Smooth muscle cell (in vitro differentiated cells): Measurements from ENCODE around the gene PPME1. TPM values are rescaled to one million over a fixed set of nuclear protein-coding genes. Genes with fewer than 3 reads are reported as not detected.
A peak's percentile ranks its signal among the peaks of the same experiment; 100 is the strongest.

ENCODE experiments used
- DNase-seq: peaks from one replicate; lab custom pipeline; 2025; ENCODE audit not compliant: unreplicated experiment; lab: John Stamatoyannopoulos, UW
- H2AFZ ChIP-seq: fragments of 200-600 bp; sonication (generic); 2 replicates; pipeline ENCODE4 v1.6.0; 2016; ENCODE audit warnings: antibody characterized with exemption, low read depth, mild to moderate bottlenecking
- H3F3A ChIP-seq: fragments of 200-600 bp; sonication (generic); 2 replicates; pipeline ENCODE4 v1.6.0; 2017; ENCODE audit warnings: antibody characterized with exemption, low read depth
- H3K27ac ChIP-seq: fragments of 200-600 bp; sonication (generic); 2 replicates; pipeline ENCODE4 v1.5.1; 2016; ENCODE audit warnings: low read depth, mild to moderate bottlenecking
- H3K27me3 ChIP-seq: fragments of 200-600 bp; sonication (generic); 2 replicates; pipeline ENCODE4 v1.6.1; 2016; ENCODE audit warnings: low read depth, mild to moderate bottlenecking
- H3K36me3 ChIP-seq: fragments of 200-600 bp; sonication (generic); 2 replicates; pipeline ENCODE4 v1.5.1; 2016; ENCODE audit warnings: low read depth
- H3K4me1 ChIP-seq: fragments of 200-600 bp; sonication (generic); 2 replicates; pipeline ENCODE4 v1.5.1; 2016; ENCODE audit warnings: low read depth
- H3K4me2 ChIP-seq: fragments of 200-600 bp; sonication (generic); 2 replicates; pipeline ENCODE4 v1.6.0; 2016; ENCODE audit warnings: mild to moderate bottlenecking
- H3K4me3 ChIP-seq: fragments of 200-600 bp; sonication (generic); 2 replicates; pipeline ENCODE4 v1.5.1; 2016; ENCODE audit warnings: mild to moderate bottlenecking
- H3K79me2 ChIP-seq: fragments of 200-600 bp; sonication (generic); 2 replicates; pipeline ENCODE4 v1.6.0; 2016; ENCODE audit warnings: low read depth, mild to moderate bottlenecking
- H3K9ac ChIP-seq: fragments of 200-600 bp; sonication (generic); 2 replicates; pipeline ENCODE4 v1.6.0; 2016; ENCODE audit warnings: low read depth
- H3K9me3 ChIP-seq: fragments of 200-600 bp; sonication (generic); replicated peaks from 2 replicates; pipeline ENCODE4 v1.5.1; 2016; ENCODE audit warnings: low read depth
- H4K20me1 ChIP-seq: fragments of 200-600 bp; sonication (generic); 2 replicates; pipeline ENCODE4 v1.6.0; 2016; ENCODE audit warnings: low read depth
- CTCF ChIP-seq: fragments of 200-600 bp; sonication (generic); IDR thresholded peaks from 2 replicates; pipeline ENCODE4 v1.5.1; 2017; ENCODE audit warnings: borderline replicate concordance, mild to moderate bottlenecking, antibody characterized with exemption; ENCODE audit not compliant: insufficient read depth, poor library complexity, severe bottlenecking
- WGBS: methylation state at CpG from one replicate; pipeline ENCODE4 v1.1.7; 2016; ENCODE audit warnings: low lambda C conversion rate; 5-methylcytosine and 5-hydroxymethylcytosine counted together
- polyA plus RNA-seq: library from polyadenylated mRNA; unstranded; fragments of >200 nt; fragmentation: Nextera tagmentation; extraction: Ambion mirVana; gene quantifications from 2 replicates; pipeline ENCODE4 v1.2.1, GENCODE V29; 2016
- total RNA-seq: library from RNA; depleted of rRNA; stranded (reverse); fragments of >200 nt; gene quantifications from 2 replicates; pipeline ENCODE4 v1.2.3, GENCODE V29; 2014

The PPME1 gene
- total and polyA plus RNA-seq, 2 experiments from 2014 or later: 67.1 to 69.1 TPM

- H3K36me3 ChIP-seq: no peaks in the 10 kb centered on the region
- 16% methylated on average over 1 of the region's 1 CpG for WGBS
- peak overlapping the region; percentile 6 for H3K4me2 ChIP-seq
- no peaks in the 10 kb centered on the region for H4K20me1 ChIP-seq
- H3F3A ChIP-seq: peaks cover 12% of the 10 kb centered on the region
- no peak overlapping the region for H2AFZ ChIP-seq
- H3K27ac ChIP-seq: peak overlapping the region; percentile 95
- peak overlapping the region; percentile 63 for H3K9ac ChIP-seq
- no peaks in the 10 kb centered on the region for H3K27me3 ChIP-seq
- no peaks in the 10 kb centered on the region for H3K9me3 ChIP-seq
- H3K4me3 ChIP-seq: no peak overlapping the region
- no peaks in the 10 kb centered on the region for H3K79me2 ChIP-seq
- H3K4me1 ChIP-seq: peaks cover 7% of the 10 kb centered on the region
- no peak for TF ChIP-seq CTCF
- DNase-seq: no peak
These were observed 107.7 kb downstream of the PPME1 start for GRCh38 chr11:74278721-74279161.

- Histone ChIP-seq H4K20me1 (no peaks in the 10 kb centered on the region), H3K9ac (peak overlapping the region; percentile 63), H3F3A (peaks cover 12% of the 10 kb centered on the region), H3K4me2 (peak overlapping the region; percentile 6), H3K27ac (peak overlapping the region; percentile 95), H3K4me3 (no peak overlapping the region), H3K36me3 (no peaks in the 10 kb centered on the region), H3K79me2 (no peaks in the 10 kb centered on the region), H3K4me1 (peaks cover 7% of the 10 kb centered on the region), H2AFZ (no peak overlapping the region), H3K27me3 (no peaks in the 10 kb centered on the region), H3K9me3 (no peaks in the 10 kb centered on the region)
- WGBS: 81% methylated on average over 5 of the region's 5 CpGs
- no peak for TF ChIP-seq CTCF
- DNase-seq: no peak
These were observed 108.2 kb downstream of the PPME1 start for GRCh38 chr11:74279256-74279655.

- H2AFZ ChIP-seq: no peak overlapping the region
- no peaks in the 10 kb centered on the region for H4K20me1 ChIP-seq
- H3K27ac ChIP-seq: no peak overlapping the region
- no peaks in the 10 kb centered on the region for H3K36me3 ChIP-seq
- no peak for TF ChIP-seq CTCF
- H3F3A ChIP-seq: peaks cover 12% of the 10 kb centered on the region
- H3K4me3 ChIP-seq: no peak overlapping the region
- no peak overlapping the region for H3K4me2 ChIP-seq
- peaks cover 7% of the 10 kb centered on the region for H3K4me1 ChIP-seq
- DNase-seq: no peak
- H3K79me2 ChIP-seq: no peaks in the 10 kb centered on the region
- H3K9me3 ChIP-seq: no peaks in the 10 kb centered on the region
- H3K9ac ChIP-seq: no peak overlapping the region
- no peaks in the 10 kb centered on the region for H3K27me3 ChIP-seq
These were observed 109.4 kb downstream of the PPME1 start for GRCh38 chr11:74280494-74280893.

GRCh38 chr11:74282421-74282820 lies 111.3 kb downstream of the PPME1 start:
- peaks cover 7% of the 10 kb centered on the region for H3K4me1 ChIP-seq
- H3K36me3 ChIP-seq: no peaks in the 10 kb centered on the region
- H3K9ac ChIP-seq: no peak overlapping the region
- H2AFZ ChIP-seq: no peak overlapping the region
- H3K27ac ChIP-seq: no peak overlapping the region
- H4K20me1 ChIP-seq: no peaks in the 10 kb centered on the region
- no peak overlapping the region for H3K4me3 ChIP-seq
- H3K4me2 ChIP-seq: no peak overlapping the region
- peaks cover 11% of the 10 kb centered on the region for H3F3A ChIP-seq
- H3K27me3 ChIP-seq: no peaks in the 10 kb centered on the region
- no peaks in the 10 kb centered on the region for H3K9me3 ChIP-seq
- no peak for DNase-seq
- 91% methylated on average over 3 of the region's 3 CpGs for WGBS
- TF ChIP-seq CTCF: no peak
- H3K79me2 ChIP-seq: no peaks in the 10 kb centered on the region
